Daoy (cell line): ENCODE results near the gene MUC21. TPM values are rescaled to one million over a fixed set of nuclear protein-coding genes. Genes with fewer than 3 reads are reported as not detected.
A peak's percentile ranks its signal among the peaks of the same experiment; 100 is the strongest.

Experiments
- DNase-seq: peaks from one replicate; pipeline ENCODE4 v3.0.0-alpha.2; 2015; ENCODE audit warnings: low read depth
- total RNA-seq: library from RNA; depleted of rRNA; stranded (reverse); fragments of >200 nt; shearing (Covaris generic); gene quantifications from 2 replicates; pipeline ENCODE4 v1.2.3, GENCODE V29; 2014; rRNA removed

Gene MUC21
- not detected in 2 replicates for total RNA-seq

- no peak for DNase-seq
Measured at GRCh38 chr6:30983439-30983838, at the start of gene MUC21. MUC21 (plus strand) TSS chr6:30983718; CDS start chr6:30983959, 241 bp downstream.

- DNase-seq = no peak
Measured at GRCh38 chr6:30935018-30935417, 48.5 kb upstream of the MUC21 start.

- no peak for DNase-seq
Measured at GRCh38 chr6:30937265-30937664, 46.3 kb upstream of the MUC21 start.

- no peak for DNase-seq
Measured at GRCh38 chr6:30938730-30939129, 44.8 kb upstream of the MUC21 start.

GRCh38 chr6:30939473-30939872 is 44.0 kb upstream of the MUC21 start:
- DNase-seq = no peak

GRCh38 chr6:30940361-30940986 is 43.0 kb upstream of the MUC21 start, which contains the start of gene MUCL3:
MUCL3 (plus strand) TSS chr6:30940973; CDS start chr6:30941000, 27 bp downstream.
- no peak for DNase-seq

GRCh38 chr6:30942338-30943060 is 41.0 kb upstream of the MUC21 start:
- peak; percentile 91 for DNase-seq

GRCh38 chr6:30944051-30944450 is 39.5 kb upstream of the MUC21 start:
- no peak for DNase-seq

GRCh38 chr6:30945281-30945680 is 38.2 kb upstream of the MUC21 start:
- no peak for DNase-seq

GRCh38 chr6:30947231-30947630 is 36.3 kb upstream of the MUC21 start:
- DNase-seq = no peak

GRCh38 chr6:30948811-30949210 is 34.7 kb upstream of the MUC21 start:
- DNase-seq = no peak

- DNase-seq = no peak
Measured at GRCh38 chr6:30951907-30952469, 31.5 kb upstream of the MUC21 start.

- no peak for DNase-seq
Measured at GRCh38 chr6:30954631-30955366, 28.7 kb upstream of the MUC21 start.

GRCh38 chr6:30955367-30956042 is 28.0 kb upstream of the MUC21 start:
- peak; percentile 55 for DNase-seq

GRCh38 chr6:30957716-30958115 is 25.8 kb upstream of the MUC21 start:
- DNase-seq = no peak

- no peak for DNase-seq
Measured at GRCh38 chr6:30960907-30961673, 22.4 kb upstream of the MUC21 start.

GRCh38 chr6:30962716-30963115 is 20.8 kb upstream of the MUC21 start:
- no peak for DNase-seq

- peak; percentile 55 for DNase-seq
Measured at GRCh38 chr6:30963641-30964040, 19.9 kb upstream of the MUC21 start.

GRCh38 chr6:30964075-30964474 is 19.4 kb upstream of the MUC21 start:
- peak; percentile 41 for DNase-seq

GRCh38 chr6:30965140-30965601 is 18.3 kb upstream of the MUC21 start:
- no peak for DNase-seq

GRCh38 chr6:30966154-30966553 is 17.4 kb upstream of the MUC21 start:
- no peak for DNase-seq
